Fibroblast of mammary gland (primary cell): ENCODE measurements around the gene PRDM5.

Experiments
- DNase-seq: peaks from one replicate; pipeline ENCODE4 v3.0.0-alpha.2; 2010; ENCODE audit warnings: low read depth
- H3K4me3 ChIP-seq: 2 replicates; pipeline ENCODE4 v1.5.1; 2011; ENCODE audit warnings: low read depth, mild to moderate bottlenecking, low read length, moderate library complexity; ENCODE audit not compliant: control insufficient read depth
- CTCF ChIP-seq: conservative IDR thresholded peaks from 2 replicates; pipeline ENCODE4 v1.5.1; 2011; ENCODE audit warnings: low read depth, low read length, inconsistent platforms; ENCODE audit not compliant: control insufficient read depth, insufficient read depth

The PRDM5 gene

GRCh38 chr4:120922381-120923206 is at the start of gene PRDM5:
TSS of gene PRDM5 (minus strand) at chr4:120922726. CDS start at chr4:120922608, 118 bp downstream.
- peak; percentile 6 for TF ChIP-seq CTCF
- DNase-seq = peak; percentile 64
- peak within 1 kb of the TSS; percentile 59 for H3K4me3 ChIP-seq

DNA sequence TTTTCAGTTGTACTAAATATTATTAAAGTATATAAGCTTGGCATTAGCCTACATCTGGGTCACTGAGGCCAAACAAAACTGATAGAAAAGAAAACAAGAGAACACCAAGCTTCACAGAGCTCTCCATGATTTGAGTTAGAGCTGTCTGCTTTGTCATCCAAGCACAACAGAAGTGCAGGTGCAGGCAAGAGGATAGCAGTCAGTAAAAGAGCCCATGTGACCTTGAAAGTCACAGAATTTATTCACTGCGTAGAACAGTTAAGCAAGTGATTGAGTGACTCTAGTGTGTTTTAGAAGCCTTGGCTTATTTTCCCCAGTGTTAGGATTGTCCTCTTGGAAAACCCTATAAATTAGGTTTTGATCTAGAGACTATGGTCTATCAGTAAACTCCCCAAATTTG is 49.4 kb upstream of the PRDM5 start:
- H3K4me3 ChIP-seq = no peak overlapping the region
- TF ChIP-seq CTCF = no peak

GRCh38 chr4:120965938-120966337 is 43.4 kb upstream of the PRDM5 start:
- no peak for TF ChIP-seq CTCF
- DNase-seq = no peak
- no peak overlapping the region for H3K4me3 ChIP-seq

More for the DNA sequence above, 49.4 kb upstream of the PRDM5 start:
- DNase-seq = no peak

DNA sequence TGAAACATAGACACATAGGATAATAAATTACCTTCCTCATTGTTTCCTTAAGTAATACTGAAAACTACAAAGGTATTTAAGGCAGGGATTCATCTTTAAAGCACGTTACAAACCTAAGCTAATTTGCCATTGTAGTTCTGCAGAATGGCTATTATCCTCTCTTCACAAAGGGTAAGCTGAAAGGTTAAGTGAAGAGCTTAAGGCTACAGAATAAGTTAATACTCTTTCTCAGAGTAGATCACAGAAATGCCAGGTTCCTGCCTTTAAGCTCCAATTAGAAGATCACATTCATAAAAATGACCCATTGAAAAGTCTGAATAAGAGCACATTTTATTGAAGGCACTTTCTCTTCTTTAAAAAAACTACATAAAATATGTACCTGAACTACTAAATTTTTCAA is 42.1 kb upstream of the PRDM5 start:
- H3K4me3 ChIP-seq = no peak overlapping the region
- no peak for TF ChIP-seq CTCF

DNA sequence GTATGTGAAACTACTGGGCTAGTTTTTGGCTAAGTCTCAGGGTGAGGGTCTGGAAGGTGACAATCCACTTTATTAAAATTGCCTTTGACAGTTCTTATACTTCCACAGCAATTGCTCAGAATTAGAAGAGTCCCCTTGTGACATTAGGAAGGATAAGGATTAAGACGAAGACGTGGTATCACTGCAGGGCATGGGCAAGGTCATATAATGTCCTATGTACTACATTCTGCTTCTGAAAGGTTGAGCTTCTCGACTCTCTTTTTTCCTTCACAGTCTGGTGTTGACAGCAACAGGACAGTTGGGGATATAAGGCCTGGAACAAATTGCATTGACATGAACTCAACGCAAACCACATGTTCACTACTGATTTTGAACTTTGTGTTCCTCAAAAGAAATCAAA is 40.9 kb upstream of the PRDM5 start:
- no peak for TF ChIP-seq CTCF
- H3K4me3 ChIP-seq = no peak overlapping the region
- no peak for DNase-seq

More for the DNA sequence above, 42.1 kb upstream of the PRDM5 start:
- DNase-seq = no peak

DNA sequence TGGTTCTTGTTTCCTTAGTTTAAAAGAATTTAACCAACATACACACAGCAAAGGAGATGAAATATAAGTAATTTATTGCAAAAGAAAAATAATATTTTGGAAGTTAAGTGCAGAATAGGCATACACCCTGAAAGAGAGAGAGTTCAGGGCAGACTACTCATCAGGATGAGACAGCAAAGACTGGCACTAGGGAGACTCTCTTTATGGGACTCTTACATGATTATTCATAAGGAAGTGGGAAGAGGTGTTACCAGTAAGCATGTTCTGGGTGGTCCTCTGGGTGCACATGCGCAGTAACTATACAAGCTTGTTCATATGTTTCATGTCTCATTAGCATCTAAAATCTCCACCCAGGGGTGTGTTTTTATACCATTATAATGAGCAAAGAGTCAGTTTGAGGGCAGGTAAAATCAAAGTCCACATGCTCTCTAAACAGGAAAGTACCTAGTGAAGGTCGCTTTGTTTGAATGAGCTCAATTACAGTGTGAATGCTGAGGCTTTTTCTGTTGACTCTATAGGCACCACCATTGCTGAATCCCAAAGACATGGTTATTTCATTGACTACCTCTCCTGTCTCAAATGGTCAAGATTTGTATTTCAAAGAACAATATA is 38.2 kb upstream of the PRDM5 start:
- no peak for TF ChIP-seq CTCF
- no peak overlapping the region for H3K4me3 ChIP-seq
- no peak for DNase-seq
